ENCODE measurements around the gene SERTAD3. TPM values are rescaled to one million over a fixed set of nuclear protein-coding genes. Genes with fewer than 3 reads are reported as not detected.
"Not testable (repeated sequence)": the region's sequence is repeated elsewhere in the genome, so short reads cannot be mapped to it uniquely, and the experiment has no call there.

Gene SERTAD3
- total RNA-seq (2014; rRNA removed; shearing (Covaris generic)): 8.4 and 12.0 TPM in 2 replicates
- 7.7 and 10.2 TPM in 2 replicates for polyA plus RNA-seq (2015; cell fraction: cytosol; rRNA removed)
- 8.3 and 9.0 TPM in 2 replicates for polyA plus RNA-seq (2015; cell fraction: nucleus; rRNA removed)

- DNase-seq (ENCODE audit: low read depth): peak; percentile 90
Measured at GRCh38 chr19:40444000-40444824, at the start of gene SERTAD3. Gene SERTAD3 (minus strand): TSS chr19:40444335. CDS start chr19:40442080, 2,255 bp downstream.

DNA sequence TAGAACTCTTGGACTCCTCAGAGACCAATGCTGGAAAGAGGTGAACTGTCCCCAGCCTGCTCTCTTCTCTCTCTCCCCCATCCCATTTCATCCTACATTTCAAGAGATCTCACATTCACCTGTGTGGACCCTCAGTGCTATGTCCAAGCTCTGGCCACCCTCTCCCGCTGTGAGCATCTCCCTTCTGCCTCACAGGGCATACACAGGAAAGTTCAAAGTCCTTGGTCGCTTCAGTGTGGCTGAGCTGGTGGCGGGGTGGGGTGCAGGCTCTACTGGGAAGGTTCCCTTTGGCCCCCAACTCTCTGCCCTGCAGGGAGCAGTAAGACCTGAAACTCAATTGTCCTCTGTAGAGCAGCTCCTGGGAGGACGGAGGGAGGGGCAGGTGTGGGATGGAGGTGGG is 49.6 kb upstream of the SERTAD3 start:
- DNase-seq (ENCODE audit: low read depth): no peak

- DNase-seq (ENCODE audit: low read depth): no peak
Measured at GRCh38 chr19:40492274-40492673, 48.1 kb upstream of the SERTAD3 start.

GRCh38 chr19:40489882-40490230 is 45.7 kb upstream of the SERTAD3 start:
- DNase-seq (ENCODE audit: low read depth): no peak

DNA sequence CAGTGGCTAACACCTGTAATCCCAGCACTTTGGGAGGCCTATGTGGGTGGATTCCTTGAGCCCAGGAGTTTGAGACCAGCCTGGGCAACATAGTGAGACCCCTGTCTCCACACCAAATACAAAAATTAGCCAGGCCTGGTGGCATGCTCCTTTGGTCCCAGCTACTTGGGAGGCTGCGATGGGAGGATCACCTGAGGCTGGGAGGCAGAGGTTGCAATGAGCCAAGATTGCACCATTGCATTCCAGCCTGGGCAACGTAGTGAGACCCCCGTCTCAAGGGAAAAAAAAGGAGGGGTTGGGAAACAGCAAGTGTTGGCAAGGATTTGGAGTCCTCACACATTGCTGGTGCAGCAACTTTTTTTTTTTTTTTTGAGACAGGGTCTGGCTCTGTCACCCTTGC is 41.9 kb upstream of the SERTAD3 start:
- no peak for DNase-seq (ENCODE audit: low read depth)

GRCh38 chr19:40475878-40476644 is 31.9 kb upstream of the SERTAD3 start:
- not testable (repeated sequence) for DNase-seq (ENCODE audit: low read depth)

- no peak for DNase-seq (ENCODE audit: low read depth)
Measured at GRCh38 chr19:40474737-40475136, 30.6 kb upstream of the SERTAD3 start.

- no peak for DNase-seq (ENCODE audit: low read depth)
Measured at GRCh38 chr19:40472516-40472915, 28.4 kb upstream of the SERTAD3 start.

DNA sequence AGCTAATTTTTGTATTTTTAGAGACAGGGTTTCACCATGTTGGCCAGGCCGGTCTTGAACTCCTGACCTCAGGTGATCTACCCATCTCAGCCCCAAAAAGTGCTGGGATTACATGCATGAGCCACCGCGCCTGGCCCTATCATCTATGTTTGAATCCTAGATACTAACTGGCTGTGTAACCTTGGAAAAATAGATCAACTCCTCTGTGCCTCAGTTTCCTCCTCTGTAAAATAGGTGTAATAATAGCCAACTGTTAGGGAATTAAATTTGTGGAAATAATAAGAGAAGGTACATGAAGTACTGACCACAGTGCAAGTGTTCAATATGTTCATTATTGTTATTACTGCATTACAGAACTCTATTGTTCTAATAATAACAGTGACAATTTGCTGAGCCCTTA is 27.0 kb upstream of the SERTAD3 start:
- DNase-seq (ENCODE audit: low read depth): no peak

- no peak for DNase-seq (ENCODE audit: low read depth)
Measured at GRCh38 chr19:40469011-40469410, 24.9 kb upstream of the SERTAD3 start.

GRCh38 chr19:40466985-40467734 is 23.0 kb upstream of the SERTAD3 start, which contains the start of gene SPTBN4:
Gene SPTBN4 (plus strand): TSS chr19:40467001. CDS start chr19:40472622, 5,621 bp downstream.
- no peak for DNase-seq (ENCODE audit: low read depth)

GRCh38 chr19:40466219-40466984 is 22.3 kb upstream of the SERTAD3 start:
- DNase-seq (ENCODE audit: low read depth): no peak

DNA sequence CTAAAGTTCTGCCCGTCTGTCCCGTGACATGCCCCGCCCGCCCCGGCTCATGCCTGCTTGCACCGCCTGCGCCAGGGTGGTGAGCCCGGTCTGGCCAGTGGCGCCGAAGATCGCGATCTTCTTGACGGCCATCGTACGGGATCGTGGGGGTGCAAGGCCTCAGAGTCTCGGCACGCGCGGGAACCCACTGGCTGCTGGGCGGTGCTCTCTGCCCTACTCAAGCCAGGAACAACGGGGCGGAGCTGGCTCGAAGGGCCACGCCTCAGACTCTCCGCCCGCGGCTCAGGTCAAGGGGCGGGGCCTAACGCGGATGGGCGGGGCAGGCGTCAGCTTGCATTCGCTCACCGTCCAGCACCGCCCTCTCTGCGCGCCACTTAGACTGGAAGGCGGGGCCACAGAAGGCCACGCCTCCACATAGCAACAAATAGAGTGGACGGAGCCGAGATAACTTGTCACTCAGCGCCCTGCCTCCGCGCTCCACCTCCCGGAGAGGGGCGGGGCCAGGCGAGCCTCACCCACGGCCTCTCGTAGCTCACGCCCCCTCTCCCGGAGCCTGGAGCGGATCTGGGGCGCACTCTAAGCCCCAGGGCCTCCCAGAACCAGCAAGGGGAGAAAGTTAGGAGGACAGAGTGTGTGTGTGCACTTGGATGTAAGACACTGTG is 21.6 kb upstream of the SERTAD3 start, which contains the start of gene BLVRB:
BLVRB (minus strand) TSS at position 189 of the 662 bp plus-strand sequence; CDS start at position 132, 57 bp downstream.
- peak; percentile 97 for DNase-seq (ENCODE audit: low read depth)

- DNase-seq (ENCODE audit: low read depth): peak; percentile 60
Measured at GRCh38 chr19:40465025-40465556, 21.0 kb upstream of the SERTAD3 start.

- peak; percentile 85 for DNase-seq (ENCODE audit: low read depth)
Measured at GRCh38 chr19:40464059-40465024, 20.2 kb upstream of the SERTAD3 start.

DNA sequence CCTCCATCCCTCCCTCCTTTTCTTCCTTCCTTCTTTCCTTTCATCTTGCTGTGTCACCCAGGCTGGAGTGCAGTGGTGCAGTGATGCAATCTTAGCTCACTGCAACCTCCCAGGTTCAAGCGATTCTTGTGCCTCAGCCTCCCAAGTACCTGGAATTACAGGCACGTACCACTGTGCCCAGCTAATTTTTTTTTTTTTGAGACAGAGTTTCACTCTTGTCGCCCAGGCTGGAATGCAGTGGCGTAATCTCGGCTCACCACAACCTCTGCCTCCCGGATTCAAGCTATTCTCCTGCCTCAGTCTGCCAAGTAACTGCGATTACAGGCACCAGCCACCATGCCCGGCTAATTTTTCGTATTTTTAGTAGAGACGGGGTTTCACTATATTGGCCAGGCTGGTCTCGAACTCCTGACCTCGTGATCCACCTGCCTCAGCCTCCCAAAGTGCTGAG is 19.5 kb upstream of the SERTAD3 start:
- peak; percentile 57 for DNase-seq (ENCODE audit: low read depth)

- no peak for DNase-seq (ENCODE audit: low read depth)
Measured at GRCh38 chr19:40461669-40462221, 17.6 kb upstream of the SERTAD3 start.

DNA sequence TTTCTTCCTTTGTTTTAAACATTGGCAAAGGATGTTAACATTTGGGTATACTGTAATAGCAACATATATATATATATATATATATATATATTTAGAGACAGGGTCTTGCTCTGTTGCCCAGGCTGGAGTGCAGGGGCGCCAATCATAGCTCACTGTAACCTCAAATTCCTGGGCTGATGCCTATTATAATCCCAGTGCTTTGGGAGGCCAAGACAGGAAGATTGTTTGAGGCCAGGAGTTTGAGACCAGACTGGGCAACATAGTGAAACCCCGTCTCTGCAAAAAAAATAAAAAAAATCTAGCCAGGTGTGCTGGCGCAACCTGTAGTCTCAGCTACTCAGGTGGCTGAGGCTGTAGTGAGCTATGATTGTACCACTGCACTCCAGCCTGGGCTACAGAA is 16.1 kb upstream of the SERTAD3 start:
- no peak for DNase-seq (ENCODE audit: low read depth)

Measured in HT1080 (cell line).